Kidney capillary endothelial cell (primary cell): ENCODE results near the gene CDO1.
A peak's percentile ranks its signal among the peaks of the same experiment; 100 is the strongest.

Experiments
- DNase-seq: peaks from one replicate; pipeline ENCODE4 v3.0.0-alpha.2; 2018; ENCODE audit warnings: low spot score

CDO1 gene

DNA sequence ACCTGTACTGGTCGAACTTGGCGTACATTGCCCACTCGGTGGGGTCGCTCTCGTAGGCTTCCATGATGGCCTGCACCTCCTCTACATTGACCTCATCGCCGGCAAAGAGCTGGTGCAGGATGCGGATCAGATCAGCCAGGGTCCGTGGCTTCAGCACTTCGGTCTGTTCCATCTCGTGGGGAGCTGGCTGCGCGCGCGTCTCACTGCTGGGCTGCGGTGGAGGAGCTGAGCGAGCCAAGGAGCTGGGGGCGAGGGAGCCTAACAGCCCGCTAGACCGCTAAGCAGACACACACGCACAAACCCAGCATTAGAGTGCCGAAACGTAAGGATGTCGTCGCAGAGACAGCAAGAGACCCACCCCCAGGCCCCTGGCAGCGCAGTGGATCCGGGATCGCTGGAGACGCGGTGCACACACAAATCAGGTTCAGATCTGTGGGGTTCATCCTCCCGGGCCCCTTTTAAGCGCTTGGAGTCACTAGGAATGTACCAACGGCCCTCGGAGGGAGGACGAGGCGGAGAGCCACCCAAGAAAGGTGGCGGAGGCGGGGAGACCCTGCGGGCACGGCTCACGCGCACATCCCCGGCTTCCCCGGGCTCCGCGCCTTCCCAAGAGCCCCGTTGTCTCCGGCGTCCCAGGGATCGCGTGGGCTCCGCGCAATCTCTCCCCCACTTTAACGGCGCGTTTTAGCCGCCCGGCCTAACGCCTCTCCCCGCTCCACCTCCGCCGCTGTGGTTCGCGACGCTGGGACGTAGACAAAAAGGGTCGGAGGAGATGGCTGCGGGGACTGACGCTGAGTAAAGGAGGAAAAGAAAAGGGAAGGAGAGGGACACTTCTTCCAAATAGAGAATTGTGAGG lies at the start of gene CDO1:
TSS of gene CDO1 (minus strand) at position 434 of the 856 bp plus-strand sequence. CDS start at position 172, 262 bp downstream.
- no peak for DNase-seq

DNA sequence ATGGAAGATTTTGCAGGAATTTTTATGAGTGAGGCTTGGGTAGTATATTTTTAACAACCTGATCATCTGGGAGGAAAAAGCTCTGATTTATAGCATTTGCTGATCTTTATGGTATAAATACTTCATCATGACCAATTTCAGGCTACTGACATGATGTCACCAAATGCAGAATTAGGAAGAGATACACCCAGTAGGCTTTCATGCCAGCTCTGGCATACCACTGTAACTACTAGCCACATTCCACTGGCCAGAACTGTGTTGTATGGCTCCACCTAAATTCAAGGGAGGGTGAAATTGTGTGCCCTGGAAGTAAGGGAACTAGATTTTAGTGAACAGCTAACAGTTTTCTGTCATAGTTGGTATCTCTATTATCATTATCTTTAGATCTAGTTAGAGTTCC lies 42.9 kb upstream of the CDO1 start:
- DNase-seq, result no peak

- DNase-seq, result no peak
These were observed 41.9 kb upstream of the CDO1 start for GRCh38 chr5:115858396-115858795.

DNA sequence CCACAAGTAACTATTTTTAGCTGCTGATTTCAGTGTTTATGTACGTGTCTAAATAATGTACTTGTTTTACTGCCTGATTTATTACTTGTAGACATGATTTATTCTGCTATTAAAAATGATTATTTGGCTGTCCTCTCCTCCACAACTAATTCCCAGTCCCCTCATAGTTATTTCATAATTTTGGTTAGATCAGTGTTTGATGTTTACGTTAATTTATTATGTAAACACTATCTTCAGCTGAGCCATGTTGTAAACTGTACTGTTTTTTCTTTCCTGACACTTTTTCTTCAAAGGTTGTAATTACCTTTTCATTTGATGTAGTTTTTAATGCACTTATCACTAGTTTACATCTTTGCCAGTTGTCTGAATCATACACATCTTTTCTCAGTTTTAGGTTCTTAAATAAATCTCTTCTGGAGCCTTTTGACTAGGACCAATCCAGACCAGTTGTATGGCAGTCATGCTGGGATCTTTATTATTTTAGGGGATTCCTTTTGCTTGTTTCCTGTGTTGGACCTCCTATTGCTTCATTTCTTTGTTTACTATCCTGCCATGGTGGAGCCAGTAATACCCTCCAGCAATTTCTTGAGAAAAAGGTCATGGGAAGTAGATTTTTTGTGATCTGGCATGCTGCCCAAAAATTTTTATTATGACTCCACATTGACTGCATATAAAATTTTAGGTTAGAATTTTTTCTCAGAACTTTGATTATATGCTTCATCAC lies 41.3 kb upstream of the CDO1 start:
- DNase-seq, result no peak

DNA sequence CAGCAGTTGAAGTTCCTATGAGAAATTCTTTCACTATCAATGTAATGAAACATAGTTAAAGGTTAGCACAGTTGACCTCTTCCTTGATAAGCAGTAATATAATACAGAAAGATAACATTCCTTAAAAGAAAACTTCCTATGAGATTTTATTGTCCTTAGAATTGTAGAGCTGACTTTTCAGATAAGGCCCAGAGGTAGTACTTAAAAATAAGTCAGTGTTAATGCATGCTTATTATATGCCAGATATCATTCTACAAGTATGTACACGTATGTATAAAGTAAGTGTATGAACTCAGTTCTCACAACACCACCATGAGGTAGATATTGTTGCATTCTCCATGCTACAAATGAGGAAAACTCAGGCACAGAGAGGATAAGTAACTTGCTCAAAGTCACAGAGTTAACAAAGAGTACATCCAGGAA lies 40.6 kb upstream of the CDO1 start:
- DNase-seq, result no peak

DNA sequence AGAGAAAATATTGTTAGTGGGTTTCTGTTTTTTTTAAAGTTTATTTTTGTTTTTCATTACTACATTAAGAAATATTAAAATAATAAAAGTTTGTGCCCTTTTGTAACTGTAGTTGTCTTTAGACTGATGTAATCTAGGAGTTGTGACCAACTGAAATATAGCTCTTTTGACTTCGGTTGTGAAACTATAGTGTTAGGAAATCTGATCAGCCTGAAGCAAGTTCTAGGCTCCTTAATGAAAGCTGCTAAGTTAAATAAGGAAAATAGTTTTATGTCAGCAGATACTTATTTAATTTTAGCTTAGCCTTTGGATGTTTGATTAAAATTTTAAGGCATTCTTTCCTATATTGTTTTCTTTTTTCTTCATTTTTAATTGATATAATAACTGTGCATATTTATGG lies 39.5 kb upstream of the CDO1 start:
- no peak for DNase-seq

GRCh38 chr5:115854139-115854538 lies 37.7 kb upstream of the CDO1 start:
- no peak for DNase-seq

DNA sequence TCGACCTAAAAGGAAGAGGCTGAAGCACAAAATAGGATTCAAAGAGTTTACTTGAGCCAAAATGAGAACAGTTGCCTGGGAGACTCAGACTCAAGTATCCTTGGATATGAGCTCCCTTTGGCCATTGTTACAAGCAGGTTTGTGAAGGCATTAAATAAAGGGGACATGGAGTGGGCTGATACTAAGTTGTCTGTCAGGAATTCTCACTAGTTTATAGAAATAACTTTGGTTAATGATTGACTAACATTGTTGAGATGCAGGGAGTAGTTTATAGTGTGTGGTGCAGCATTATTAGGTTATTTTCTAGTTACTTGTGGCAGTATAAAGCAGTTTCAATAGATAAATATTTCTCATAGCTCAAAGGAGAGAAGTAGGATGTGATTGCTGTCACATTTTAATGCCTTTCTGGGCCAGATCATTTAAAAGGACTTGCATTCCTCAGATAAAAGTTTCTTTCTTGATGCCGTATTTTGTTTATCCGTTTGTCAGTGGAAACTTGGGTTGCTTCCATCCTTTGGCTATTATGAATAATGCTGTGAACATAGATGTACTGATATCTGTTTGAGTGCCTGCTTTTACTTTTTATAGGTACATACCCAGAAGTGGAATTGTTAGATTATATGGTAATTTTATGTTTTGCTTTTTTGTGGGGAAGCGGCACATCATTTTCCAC lies 34.4 kb upstream of the CDO1 start:
- DNase-seq, result no peak

DNA sequence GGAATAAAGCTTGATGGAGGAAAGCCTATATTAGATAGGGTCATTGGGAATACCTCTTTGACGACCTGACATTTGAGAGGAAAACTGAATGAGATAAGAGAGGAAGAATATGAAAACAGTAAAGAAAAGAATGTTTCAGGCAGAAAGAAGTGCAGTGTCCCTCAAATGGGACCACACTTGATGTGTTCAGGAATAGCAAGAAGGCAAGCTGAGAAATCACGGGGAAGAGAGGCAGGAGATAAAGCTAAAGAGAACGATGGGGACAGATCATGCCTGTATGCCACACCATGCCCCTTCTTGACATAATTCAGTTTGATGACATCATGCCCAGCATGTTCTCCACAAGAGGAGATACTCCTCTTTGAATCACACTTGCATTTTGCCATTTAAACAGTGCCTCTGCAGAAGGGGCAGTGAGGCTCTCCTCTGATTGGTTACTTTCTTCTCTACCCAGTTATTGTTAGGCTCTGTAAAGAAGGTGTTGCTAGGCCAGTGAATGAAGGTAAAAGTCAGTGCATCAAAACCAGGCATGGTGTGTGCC lies 32.9 kb upstream of the CDO1 start:
- no peak for DNase-seq

DNA sequence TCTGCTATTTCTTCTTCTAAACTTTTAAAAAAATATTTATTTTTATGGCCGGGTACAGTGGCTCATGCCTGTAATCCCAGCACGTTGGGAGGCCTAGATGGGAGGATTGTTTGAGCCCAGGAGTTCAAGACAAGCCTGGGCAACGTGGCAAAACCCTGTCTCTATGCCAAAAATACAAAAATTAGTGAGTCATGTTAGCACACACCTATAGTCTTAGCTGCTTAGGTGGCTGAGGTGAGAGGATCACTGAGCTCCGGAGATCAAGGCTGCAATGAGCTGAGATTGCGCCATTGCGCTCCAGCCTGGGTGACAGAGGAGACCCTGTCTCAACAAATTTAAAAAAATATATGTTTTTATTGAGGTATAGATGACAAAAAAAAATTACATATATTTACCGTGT lies 30.8 kb upstream of the CDO1 start:
- DNase-seq, result no peak

DNA sequence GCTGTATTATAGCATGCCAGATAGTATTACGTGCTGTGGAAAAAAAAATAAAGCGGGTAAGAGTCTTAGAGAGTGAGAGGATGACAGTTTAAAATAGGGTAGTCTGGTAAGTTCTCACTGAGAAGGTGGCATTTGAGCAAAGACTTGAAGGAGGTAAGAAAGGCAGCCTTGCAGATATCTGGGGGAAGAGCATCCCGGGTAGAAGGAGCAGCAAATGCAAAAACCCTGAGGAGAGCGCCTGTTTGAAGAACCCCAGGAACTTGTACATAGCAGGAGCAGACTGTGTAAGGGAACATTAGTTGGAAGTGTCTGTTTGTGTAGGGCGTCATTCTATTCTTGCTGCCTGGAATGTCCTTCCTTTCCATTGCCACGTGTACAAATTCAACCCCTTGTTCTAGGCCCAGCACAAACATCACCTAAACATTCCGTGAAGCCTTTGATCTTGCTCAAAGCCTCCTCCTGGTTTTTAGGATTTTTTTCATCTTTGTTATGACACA lies 27.9 kb upstream of the CDO1 start:
- no peak for DNase-seq

DNA sequence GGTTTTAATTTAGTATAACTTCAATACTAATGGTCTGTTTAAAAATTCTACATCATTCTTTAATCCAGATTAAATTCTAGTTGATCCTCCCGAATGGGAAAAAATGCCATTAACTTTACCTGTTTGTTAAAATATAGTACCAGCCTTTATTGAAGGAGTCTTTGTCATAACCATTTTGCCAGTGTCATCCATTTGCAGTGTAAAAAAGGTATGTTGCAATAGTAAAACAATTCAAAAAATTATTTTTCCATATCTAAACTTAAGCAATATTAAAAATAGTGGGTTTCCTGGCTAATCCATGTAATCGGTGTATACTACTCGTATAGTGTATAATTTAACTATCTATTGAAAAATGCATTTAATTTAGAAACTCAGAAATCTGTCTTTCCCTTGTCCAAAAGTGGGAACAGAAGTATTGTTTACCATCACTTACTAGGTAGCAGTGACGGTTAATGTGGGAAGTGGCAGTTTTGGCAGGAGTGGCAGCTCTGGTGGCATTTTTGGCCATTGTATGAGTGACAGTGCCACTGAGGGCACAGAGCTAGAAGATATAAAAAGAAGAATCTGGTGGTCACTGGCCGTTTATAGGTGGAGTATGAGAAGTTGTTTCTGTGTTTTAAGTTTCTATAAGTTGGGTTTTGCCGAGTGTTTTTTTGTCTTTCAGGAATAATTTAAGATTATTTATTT lies 27.1 kb upstream of the CDO1 start:
- no peak for DNase-seq

- DNase-seq, result no peak
These were observed 26.5 kb upstream of the CDO1 start for GRCh38 chr5:115842952-115843351.

DNA sequence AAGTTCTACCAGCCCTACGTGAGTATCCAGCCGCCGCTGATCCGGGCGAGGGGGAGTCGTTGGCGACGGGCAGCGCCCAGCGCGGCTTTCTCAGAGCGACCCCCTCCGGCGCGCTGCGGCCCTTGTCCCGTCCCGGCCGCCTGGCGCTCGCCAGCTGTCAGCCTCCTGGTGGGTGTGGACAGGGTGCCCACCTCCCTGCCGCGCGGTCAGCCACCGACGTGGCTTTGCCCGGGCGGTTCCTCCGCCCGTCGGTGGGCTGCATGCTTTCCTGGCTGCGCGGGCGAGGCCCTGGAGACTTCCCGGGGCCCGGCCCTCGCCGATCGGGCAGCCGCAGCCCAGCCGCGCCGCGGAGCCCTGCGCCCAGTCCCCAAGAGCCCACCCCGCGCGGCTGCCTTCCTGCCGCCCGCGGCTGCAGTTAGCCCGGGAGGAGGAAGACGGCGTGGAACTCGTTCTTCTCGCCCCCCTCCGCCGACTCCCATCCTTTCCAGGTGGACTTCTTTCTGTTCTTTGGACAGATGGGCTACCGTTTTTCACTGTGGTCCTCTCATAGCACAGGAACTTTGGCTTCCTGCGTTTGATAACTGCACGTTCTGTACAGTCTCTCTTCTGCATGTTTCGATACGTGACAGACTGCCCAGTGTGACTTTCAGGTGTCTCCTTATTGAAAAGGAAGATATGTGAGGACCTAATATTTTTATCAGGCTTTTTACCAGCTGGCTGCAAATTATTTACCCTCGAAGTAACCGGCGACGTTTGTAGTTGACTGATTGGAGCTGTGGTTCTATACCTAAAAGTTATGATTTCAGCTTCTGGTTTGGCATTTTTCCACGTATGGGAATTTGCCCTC lies 25.9 kb upstream of the CDO1 start:
- DNase-seq, result peak; percentile 56

DNA sequence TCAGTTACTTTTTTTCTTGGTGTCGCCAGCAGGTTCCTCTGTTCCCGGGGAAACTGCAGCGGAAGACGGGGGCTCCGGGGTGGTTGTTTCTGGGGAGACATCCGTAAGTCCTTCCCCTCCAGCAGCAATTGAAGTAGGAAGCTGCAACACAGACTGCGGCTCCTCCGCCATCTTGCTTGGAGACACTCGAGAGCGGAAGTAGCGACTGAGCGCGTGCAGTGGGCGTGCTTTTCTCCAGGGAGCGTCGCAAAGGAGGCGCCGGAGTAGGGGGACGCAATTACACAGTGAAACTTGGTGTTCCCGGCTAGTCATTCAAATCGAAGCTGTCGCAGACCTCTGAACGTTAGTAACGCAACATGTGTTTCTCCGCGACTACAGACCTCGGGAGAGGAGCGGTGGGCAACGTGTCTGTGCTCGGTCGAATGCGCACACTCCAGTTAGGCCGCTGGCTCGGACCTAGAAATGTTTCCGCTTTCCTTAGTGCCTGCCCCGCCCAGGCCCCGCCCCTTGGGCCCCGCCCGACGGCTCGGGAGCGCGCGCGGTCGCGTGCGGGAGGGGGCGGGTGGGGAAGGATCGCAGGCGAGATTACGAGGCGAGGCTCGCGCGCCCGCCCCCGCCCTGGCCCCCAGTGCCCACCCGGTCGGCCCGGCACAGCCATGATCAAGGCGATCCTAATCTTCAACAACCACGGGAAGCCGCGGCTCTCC lies 25.1 kb upstream of the CDO1 start, which contains the start of the genes AP3S1 and ATG12:
TSS of gene AP3S1 (plus strand) at position 554 of the 707 bp plus-strand sequence. CDS start at position 657, 103 bp downstream.
TSS of gene ATG12 (minus strand) at position 184 of the 707 bp plus-strand sequence. CDS start at position 171, 13 bp downstream.
- DNase-seq, result peak; percentile 91

GRCh38 chr5:115840873-115841272 lies 24.4 kb upstream of the CDO1 start:
- no peak for DNase-seq

DNA sequence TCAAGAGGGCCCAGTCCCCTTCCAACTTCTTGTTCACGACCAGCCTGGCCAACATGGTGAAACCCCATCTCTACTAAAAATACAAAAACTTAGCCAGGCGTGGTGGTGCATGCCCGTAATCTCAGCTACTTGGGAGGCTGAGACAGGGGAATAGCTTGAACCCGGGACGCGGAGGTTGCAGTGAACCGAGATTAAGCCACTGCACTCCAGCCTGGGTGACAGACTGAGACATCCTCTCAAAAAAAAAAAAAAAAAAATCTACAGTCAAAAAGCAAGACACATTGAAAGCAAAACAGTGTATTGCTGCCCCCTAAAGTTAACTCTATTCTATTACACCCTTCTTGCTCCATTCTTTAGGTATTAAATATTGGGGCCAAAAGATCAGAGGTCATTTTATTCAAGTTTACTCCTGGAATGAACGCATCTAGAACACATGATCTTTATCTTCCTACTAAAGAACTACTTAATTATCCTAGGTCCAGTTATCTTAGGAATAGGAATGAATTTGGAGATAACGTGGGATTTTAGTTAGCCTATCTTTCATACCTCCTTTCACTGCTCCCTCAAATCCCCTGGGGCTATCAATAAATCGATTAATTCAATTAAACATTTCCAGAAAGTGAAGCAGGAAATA lies 22.5 kb upstream of the CDO1 start:
- DNase-seq, result peak; percentile 67

DNA sequence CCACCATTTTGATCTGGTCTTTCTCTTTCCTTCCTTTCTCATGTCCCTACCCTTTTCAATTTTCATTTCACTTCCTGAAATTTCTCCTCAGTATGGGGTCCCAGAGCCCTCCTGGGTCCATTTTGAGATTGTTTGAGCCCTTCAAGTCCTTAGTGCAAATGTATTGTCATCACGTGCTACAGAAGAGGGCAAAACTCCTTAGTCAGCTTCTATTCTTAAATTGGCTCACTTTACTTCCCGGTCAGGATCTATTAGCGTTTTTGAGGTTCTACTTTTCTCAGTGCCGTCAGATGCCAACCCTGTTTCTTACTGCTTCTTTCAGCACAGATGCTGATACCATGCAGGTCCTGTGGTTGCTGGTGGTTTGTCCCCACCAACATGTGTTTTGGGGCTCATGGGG lies 19.0 kb upstream of the CDO1 start:
- no peak for DNase-seq

DNA sequence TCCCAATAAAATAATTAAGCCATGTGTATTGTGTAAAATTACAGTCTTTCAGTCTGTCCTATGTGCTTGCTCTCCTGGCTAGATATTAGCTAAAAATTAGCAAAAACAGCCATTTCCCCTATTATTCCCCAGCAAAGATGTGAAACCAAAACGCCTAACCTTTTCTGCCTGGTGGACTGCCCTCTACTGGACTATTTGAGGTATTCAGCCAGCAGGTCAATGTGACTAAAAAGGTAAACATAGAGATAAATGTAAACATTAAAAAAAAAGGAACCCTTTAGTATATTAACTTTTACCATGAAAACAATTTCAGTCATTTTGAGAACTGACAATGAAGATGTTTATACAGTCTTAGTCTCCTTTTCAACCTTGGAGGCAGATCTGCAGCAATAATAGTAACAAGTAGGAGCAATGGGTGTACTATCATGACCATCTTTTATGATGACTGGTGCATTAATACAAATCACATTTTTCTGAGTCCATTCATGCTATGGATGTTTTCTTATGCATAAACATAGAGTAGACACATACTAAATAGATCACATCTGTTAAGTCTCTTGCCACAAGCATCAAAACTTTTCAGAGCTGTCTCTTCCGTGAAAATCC lies 14.8 kb upstream of the CDO1 start:
- DNase-seq, result peak; percentile 30
